GM21528 (cell line): ENCODE measurements around the gene RPS24.
"Not testable (repeated sequence)": the region's sequence is repeated elsewhere in the genome, so short reads cannot be mapped to it uniquely, and the experiment has no call there.

Experiments used
- ATAC-seq: cut with Tn5 transposase; IDR thresholded peaks from one replicate; pipeline ENCODE4 v1.9.1; 2021; ENCODE audit warnings: mild to moderate bottlenecking, moderate library complexity; ENCODE audit not compliant: unreplicated experiment, low FRiP score

Gene RPS24

GRCh38 chr10:78047314-78047891 is 13.7 kb downstream of the RPS24 start:
- no peak for ATAC-seq

GRCh38 chr10:78049851-78050250 is 16.2 kb downstream of the RPS24 start:
- no peak for ATAC-seq

GRCh38 chr10:78053211-78053868 is 19.7 kb downstream of the RPS24 start:
- no peak for ATAC-seq

GRCh38 chr10:78058562-78058961 is 24.9 kb downstream of the RPS24 start:
- ATAC-seq = no peak

GRCh38 chr10:78059906-78060702 is 26.4 kb downstream of the RPS24 start:
- no peak for ATAC-seq

GRCh38 chr10:78062296-78062695 is 28.6 kb downstream of the RPS24 start:
- no peak for ATAC-seq

GRCh38 chr10:78063236-78063635 is 29.6 kb downstream of the RPS24 start:
- no peak for ATAC-seq

- ATAC-seq = not testable (repeated sequence)
These were observed 31.3 kb downstream of the RPS24 start for GRCh38 chr10:78064919-78065318.

GRCh38 chr10:78065611-78066010 is 31.9 kb downstream of the RPS24 start:
- no peak for ATAC-seq

- no peak for ATAC-seq
These were observed 32.3 kb downstream of the RPS24 start for GRCh38 chr10:78066012-78066411.

GRCh38 chr10:78066728-78067430 is 33.2 kb downstream of the RPS24 start:
- no peak for ATAC-seq

- ATAC-seq = no peak
These were observed 35.5 kb downstream of the RPS24 start for GRCh38 chr10:78069151-78069550.

GRCh38 chr10:78070064-78070463 is 36.4 kb downstream of the RPS24 start:
- not testable (repeated sequence) for ATAC-seq

GRCh38 chr10:78070726-78071125 is 37.1 kb downstream of the RPS24 start:
- no peak for ATAC-seq

- ATAC-seq = no peak
These were observed 37.6 kb downstream of the RPS24 start for GRCh38 chr10:78071140-78071856.

GRCh38 chr10:78071857-78072179 is 38.2 kb downstream of the RPS24 start:
- ATAC-seq = no peak

- no peak for ATAC-seq
These were observed 38.8 kb downstream of the RPS24 start for GRCh38 chr10:78072504-78072903.

GRCh38 chr10:78075806-78076205 is 42.1 kb downstream of the RPS24 start:
- not testable (repeated sequence) for ATAC-seq

- ATAC-seq = no peak
These were observed 45.1 kb downstream of the RPS24 start for GRCh38 chr10:78078539-78079330.

GRCh38 chr10:78079411-78079810 is 45.7 kb downstream of the RPS24 start:
- ATAC-seq = no peak
